Measurements from ENCODE around the gene ZBTB7C. TPM values are rescaled to one million over a fixed set of nuclear protein-coding genes. Genes with fewer than 3 reads are reported as not detected.

Gene ZBTB7C
- total and polyA plus RNA-seq, 8 donors, result 3.0 to 47.8 (median 19.3) TPM

DNA sequence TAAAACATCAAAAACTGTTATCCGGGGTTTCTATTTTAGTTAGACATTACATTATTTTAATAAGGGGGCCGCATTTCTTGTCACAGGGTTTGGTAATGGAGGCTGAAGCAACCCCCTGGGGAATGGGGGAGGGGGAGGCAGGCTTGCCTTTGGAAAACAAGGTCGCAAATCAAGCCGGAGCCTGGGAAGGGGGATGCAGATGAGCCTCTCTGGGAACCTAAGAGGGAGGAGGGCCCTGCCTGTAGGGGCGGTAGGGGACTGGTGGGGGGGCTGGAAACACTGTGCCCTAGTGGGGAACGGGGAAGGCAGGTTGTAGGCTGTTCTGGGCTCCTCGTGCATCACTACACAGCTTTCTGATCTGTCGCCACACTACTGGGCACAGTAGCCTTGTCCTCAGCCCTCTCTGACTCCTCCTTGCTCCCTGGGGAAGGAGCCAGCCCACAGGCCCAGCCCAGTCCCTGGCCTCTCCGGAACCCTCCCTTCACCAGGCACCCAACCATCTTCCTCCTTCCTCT lies 308.5 kb downstream of the ZBTB7C start:
- Histone ChIP-seq H3K36me3 (no peaks in the 10 kb centered on the region), H3K4me3 (no peak overlapping the region), H3K27ac (no peak overlapping the region), H3K4me1 (peaks cover 0 to 7% (median 0%) of the 10 kb centered on the region in 4 donors), H3K27me3 (no peaks in the 10 kb centered on the region), H3K9me3 (no peaks in the 10 kb centered on the region)
- TF ChIP-seq POLR2A (IDR thresholded peaks at IDR 0.05), result no peak
- TF ChIP-seq EP300 (IDR thresholded peaks at IDR 0.05), result no peak
- no peak for TF ChIP-seq CTCF (IDR thresholded peaks at IDR 0.05)
- TF ChIP-seq POLR2AphosphoS5 (IDR thresholded peaks at IDR 0.05), result no peak
- 53 to 88% (median 73%) methylated on average over 8 to 9 of the region's 9 CpGs for WGBS, 5 donors
- intact Hi-C loops (cut with DNase I; ENCODE audit: low total_unique reads), result no loop called here
- DNase-seq, result peak in 1 of 2 donors; percentile 30

- Histone ChIP-seq H3K27me3 (no peaks in the 10 kb centered on the region), H3K27ac (no peak overlapping the region), H3K4me3 (no peak overlapping the region), H3K4me1 (peaks cover 0 to 7% (median 0%) of the 10 kb centered on the region in 4 donors), H3K9me3 (no peaks in the 10 kb centered on the region), H3K36me3 (no peaks in the 10 kb centered on the region)
- no peak for TF ChIP-seq CTCF (IDR thresholded peaks at IDR 0.05)
- TF ChIP-seq EP300 (IDR thresholded peaks at IDR 0.05), result no peak
- TF ChIP-seq POLR2A (IDR thresholded peaks at IDR 0.05), result no peak
- TF ChIP-seq POLR2AphosphoS5 (IDR thresholded peaks at IDR 0.05), result no peak
- WGBS, 5 donors, result 56 to 63% (median 61%) methylated on average over 8 of the region's 8 CpGs
- intact Hi-C loops (cut with DNase I; ENCODE audit: low total_unique reads), result no loop called here
- no peak for DNase-seq
These were observed 309.0 kb downstream of the ZBTB7C start for GRCh38 chr18:48100165-48100575.

DNA sequence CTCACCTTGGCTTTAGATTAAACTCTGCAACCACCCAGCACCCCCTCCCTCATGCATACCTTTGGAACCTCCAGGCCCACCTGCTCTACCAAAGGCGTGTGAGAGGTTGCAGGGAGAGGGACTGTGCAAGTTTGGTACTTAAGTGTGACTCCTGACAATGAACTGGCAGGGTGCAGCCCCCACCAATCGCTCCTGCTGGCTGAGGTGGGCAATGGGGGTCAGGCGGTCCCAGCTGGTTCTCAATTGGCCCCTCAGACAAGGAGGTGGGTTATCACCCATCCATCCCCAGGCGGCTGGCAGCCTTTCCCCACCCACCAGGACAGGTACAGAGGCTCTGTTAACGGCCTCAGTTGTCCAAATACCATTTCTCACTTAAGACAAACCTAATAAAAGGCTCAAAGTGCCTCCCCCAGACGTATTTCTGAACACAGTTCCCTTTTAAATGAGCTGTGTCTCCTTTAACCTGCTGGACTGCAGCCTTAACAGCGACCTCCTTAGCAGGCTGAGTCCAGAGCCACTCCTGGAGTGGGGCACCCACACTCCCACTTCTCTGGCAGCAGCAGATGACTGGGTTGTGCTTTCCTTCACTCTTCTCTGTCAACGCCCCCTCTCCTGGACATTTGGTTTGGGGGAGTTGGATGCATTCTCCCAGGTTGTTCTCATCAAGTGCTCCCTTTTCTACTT lies 309.6 kb downstream of the ZBTB7C start:
- H3K4me1 ChIP-seq, result peaks cover 0 to 7% (median 0%) of the 10 kb centered on the region in 4 donors
- intact Hi-C loops (cut with DNase I; ENCODE audit: low total_unique reads), result no loop called here
- WGBS, 5 donors, result 75 to 84% (median 82%) methylated on average over 8 of the region's 8 CpGs

GRCh38 chr18:48098538-48098937 lies 310.6 kb downstream of the ZBTB7C start:
- no peaks in the 10 kb centered on the region for H3K27me3 ChIP-seq
- no peak for DNase-seq
- peaks cover 0 to 7% (median 0%) of the 10 kb centered on the region in 4 donors for H3K4me1 ChIP-seq
- 86 to 96% (median 92%) methylated on average over 6 of the region's 6 CpGs for WGBS, 5 donors
- intact Hi-C loops (cut with DNase I; ENCODE audit: low total_unique reads), result no loop called here
- no peaks in the 10 kb centered on the region for H3K36me3 ChIP-seq
- H3K9me3 ChIP-seq, result no peaks in the 10 kb centered on the region
- H3K4me3 ChIP-seq, result no peak overlapping the region
- no peak for TF ChIP-seq POLR2AphosphoS5 (IDR thresholded peaks at IDR 0.05)
- TF ChIP-seq CTCF (IDR thresholded peaks at IDR 0.05), result no peak
- TF ChIP-seq POLR2A (IDR thresholded peaks at IDR 0.05), result no peak
- no peak for TF ChIP-seq EP300 (IDR thresholded peaks at IDR 0.05)
- no peak overlapping the region for H3K27ac ChIP-seq

More for the DNA sequence above, 309.6 kb downstream of the ZBTB7C start:
- H3K36me3 ChIP-seq, result no peaks in the 10 kb centered on the region
- TF ChIP-seq POLR2AphosphoS5 (IDR thresholded peaks at IDR 0.05), result no peak
- TF ChIP-seq EP300 (IDR thresholded peaks at IDR 0.05), result no peak
- TF ChIP-seq CTCF (IDR thresholded peaks at IDR 0.05), result no peak
- TF ChIP-seq POLR2A (IDR thresholded peaks at IDR 0.05), result no peak
- no peak overlapping the region for H3K27ac ChIP-seq
- no peaks in the 10 kb centered on the region for H3K9me3 ChIP-seq
- H3K27me3 ChIP-seq, result no peaks in the 10 kb centered on the region
- no peak overlapping the region for H3K4me3 ChIP-seq
- no peak for DNase-seq
